Mucosa of descending colon (tissue), 3 donors: ENCODE results near the gene PRKCD. TPM values are rescaled to one million over a fixed set of nuclear protein-coding genes. Genes with fewer than 3 reads are reported as not detected.

ENCODE experiments used
- ATAC-seq: fragments of 200-7000 bp; cut with Tn5 transposase; one replicate; pipeline ENCODE4 v1.9.1; 2020; ENCODE audit warnings: mild to moderate bottlenecking, moderate library complexity
- DNase-seq, 3 donors: peaks; one replicate each; pipeline ENCODE4 v3.0.0-alpha.2; 2020
- H3K36me3 ChIP-seq: fragments of 200-600 bp; one replicate; pipeline ENCODE4 v1.8.0; 2021; ENCODE audit warnings: low read depth, mild to moderate bottlenecking
- H3K4me1 ChIP-seq: fragments of 200-600 bp; one replicate; pipeline ENCODE4 v1.8.0; 2021; ENCODE audit warnings: low read depth, mild to moderate bottlenecking
- H3K4me3 ChIP-seq: fragments of 200-600 bp; one replicate; pipeline ENCODE4 v1.8.0; 2021; ENCODE audit warnings: mild to moderate bottlenecking
- H3K9me3 ChIP-seq: fragments of 200-600 bp; one replicate; pipeline ENCODE4 v1.8.0; 2021; ENCODE audit warnings: mild to moderate bottlenecking
- CTCF ChIP-seq: fragments of 200-600 bp; IDR thresholded peaks from one replicate; pipeline ENCODE4 v1.8.0; 2022; ENCODE audit warnings: antibody characterized with exemption, mild to moderate bottlenecking
- intact Hi-C, 2 donors: fragments of 100-400 bp; cut with DNase I in 1 of 2; cut with micrococcal nuclease in 1 of 2; formaldehyde crosslinking; loops; one replicate each; pipeline versions ENCODE4 v1.11.0 to v1.11.1; 2022; cut with DNase I, micrococcal nuclease
- total RNA-seq, 3 donors: library from RNA; stranded (reverse); fragmentation: NEBNext Ultra II Directional in 2 of 3; extraction: Animal tissue kit (Norgen Biotek cat#: 25700) in 2 of 3; gene quantifications; one replicate each; pipeline versions ENCODE4 v1.2.1 to v1.2.4, GENCODE V29; 2021 to 2023
- donor health status: DM: no; HTN: no; CAD: no; lungs with moderate emphysema.
- donor health status: DM: no; HTN: no; CAD: no.
- donor health status: DM: no; HTN: yes; CAD: no.

Gene PRKCD
- total RNA-seq, 3 donors from 2014 or later: 46.8 to 87.9 (median 83.4) TPM

- ATAC-seq: no peak
- no peak for DNase-seq
- no peak for TF ChIP-seq CTCF
- Histone ChIP-seq H3K36me3 (no peaks in the 10 kb centered on the region), H3K9me3 (no peaks in the 10 kb centered on the region), H3K4me1 (no peaks in the 10 kb centered on the region), H3K4me3 (no peak overlapping the region)
- intact Hi-C loops: no loop called here
Measured at GRCh38 chr3:53216723-53217122, 55.7 kb downstream of the PRKCD start.

DNA sequence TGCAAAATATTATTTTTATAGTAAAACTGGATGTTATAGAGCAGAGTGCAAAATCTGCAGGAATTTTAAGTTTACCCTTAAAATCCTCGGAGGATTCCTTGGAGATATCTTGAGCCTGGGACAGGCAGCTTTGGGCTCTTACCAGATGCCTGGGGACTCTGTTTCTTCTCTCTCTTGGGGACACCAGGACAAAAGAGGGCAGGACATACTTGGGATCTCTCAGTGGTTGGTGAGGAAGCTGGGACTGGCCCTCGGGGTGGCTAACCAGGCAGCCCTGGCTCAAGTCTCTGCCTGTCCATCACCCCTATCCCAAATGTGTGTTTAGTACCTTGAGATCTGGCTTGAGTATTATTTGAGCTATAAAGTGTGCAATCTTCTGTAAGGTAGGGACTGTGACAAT is 56.2 kb downstream of the PRKCD start:
- H3K36me3 ChIP-seq: no peaks in the 10 kb centered on the region
- intact Hi-C loops: no loop called here
- DNase-seq (no peak), ATAC-seq (no peak)
- no peak overlapping the region for H3K4me3 ChIP-seq
- TF ChIP-seq CTCF: no peak
- H3K4me1 ChIP-seq: no peaks in the 10 kb centered on the region
- no peaks in the 10 kb centered on the region for H3K9me3 ChIP-seq

- no peak overlapping the region for H3K4me3 ChIP-seq
- no peak for TF ChIP-seq CTCF
- DNase-seq (no peak), ATAC-seq (no peak)
- H3K36me3 ChIP-seq: no peaks in the 10 kb centered on the region
- no peaks in the 10 kb centered on the region for H3K9me3 ChIP-seq
- H3K4me1 ChIP-seq: no peaks in the 10 kb centered on the region
- intact Hi-C loops: no loop called here
Measured at GRCh38 chr3:53218131-53218530, 57.1 kb downstream of the PRKCD start.

GRCh38 chr3:53219895-53220483 is 59.0 kb downstream of the PRKCD start:
- no peak overlapping the region for H3K4me3 ChIP-seq
- TF ChIP-seq CTCF: peak; percentile 86
- no peaks in the 10 kb centered on the region for H3K9me3 ChIP-seq
- ATAC-seq: peak; percentile 97
- H3K36me3 ChIP-seq: no peaks in the 10 kb centered on the region
- H3K4me1 ChIP-seq: no peaks in the 10 kb centered on the region
- intact Hi-C loops: no loop called here
- DNase-seq: peak; percentile 83 to 92 (median 91)

- no peak for TF ChIP-seq CTCF
- Histone ChIP-seq H3K36me3 (peaks cover 7% of the 10 kb centered on the region), H3K4me3 (no peak overlapping the region), H3K4me1 (no peaks in the 10 kb centered on the region), H3K9me3 (no peaks in the 10 kb centered on the region)
- DNase-seq (peak in 1 of 3 donors; percentile 1), ATAC-seq (no peak)
- intact Hi-C loops: no loop called here
Measured at GRCh38 chr3:53221345-53221744, 60.3 kb downstream of the PRKCD start.

DNA sequence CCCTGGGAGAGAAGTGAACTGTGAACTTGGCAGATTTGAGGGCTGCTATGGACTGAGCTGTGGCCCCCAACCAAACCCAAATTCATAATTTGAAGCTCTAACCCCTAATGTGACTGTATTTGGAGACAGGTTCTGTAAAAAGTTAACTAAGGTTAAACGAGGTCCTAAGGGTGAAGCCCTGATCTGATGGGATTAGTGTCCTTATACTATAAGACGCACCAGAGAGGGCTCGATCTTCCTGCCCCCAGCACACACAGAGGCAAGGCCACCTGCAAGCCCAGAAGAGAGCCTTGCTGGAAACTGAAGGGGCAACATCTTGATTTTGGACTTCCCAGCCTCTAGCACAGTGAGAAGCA is 60.8 kb downstream of the PRKCD start:
- no peak overlapping the region for H3K4me3 ChIP-seq
- DNase-seq (no peak), ATAC-seq (no peak)
- H3K36me3 ChIP-seq: peaks cover 7% of the 10 kb centered on the region
- H3K4me1 ChIP-seq: no peaks in the 10 kb centered on the region
- H3K9me3 ChIP-seq: no peaks in the 10 kb centered on the region
- intact Hi-C loops: no loop called here
- no peak for TF ChIP-seq CTCF
